Suprapubic skin (tissue), 4 donors: Measurements from ENCODE around the gene S100A12.

ENCODE experiments used
- CTCF ChIP-seq, 2 donors: fragments of 200-600 bp in 1 of 2; fragments of 450-650 bp in 1 of 2; sonication (generic) in 1 of 2; IDR thresholded peaks; one replicate each; pipeline ENCODE4 v1.5.1; 2016 to 2019; ENCODE audit warnings: antibody characterized with exemption in 2 of 2, mild to moderate bottlenecking in 1 of 2, moderate library complexity in 1 of 2
- EP300 ChIP-seq: sonication (generic); formaldehyde crosslinking; IDR thresholded peaks from one replicate; pipeline ENCODE4 v1.6.1; 2017; ENCODE audit warnings: antibody characterized with exemption
- POLR2A ChIP-seq, 2 donors: fragments of 450-650 bp; IDR thresholded peaks; one replicate each; pipeline ENCODE4 v1.6.1; 2017; ENCODE audit warnings: antibody characterized with exemption in 2 of 2, mild to moderate bottlenecking in 2 of 2, moderate library complexity in 2 of 2
- POLR2AphosphoS5 ChIP-seq, 3 donors: sonication (generic); formaldehyde crosslinking; IDR thresholded peaks; one replicate each; pipeline ENCODE4 v1.6.1; 2017; ENCODE audit warnings: antibody characterized with exemption in 3 of 3

GRCh38 chr1:153365696-153366095 is 9.7 kb downstream of the S100A12 start:
- no peak for TF ChIP-seq CTCF (IDR thresholded peaks at IDR 0.05)
- TF ChIP-seq POLR2A (IDR thresholded peaks at IDR 0.05) = no peak
- TF ChIP-seq EP300 = no peak
- TF ChIP-seq POLR2AphosphoS5 (IDR thresholded peaks at IDR 0.05) = no peak
